GM21786 (cell line): ENCODE measurements around the gene RPS15.

Source experiments
- ATAC-seq: cut with Tn5 transposase; IDR thresholded peaks from one replicate; pipeline ENCODE4 v1.9.1; 2021; ENCODE audit not compliant: unreplicated experiment

Gene RPS15

GRCh38 chr19:1438035-1438932, at the start of gene RPS15:
RPS15 (plus strand) TSS chr19:1438396; CDS start chr19:1438426, 30 bp downstream.
- peak; percentile 75 for ATAC-seq

- ATAC-seq: no peak
These were observed 49.6 kb upstream of the RPS15 start for GRCh38 chr19:1388637-1389026.

- ATAC-seq: no peak
These were observed 48.9 kb upstream of the RPS15 start for GRCh38 chr19:1389033-1389940.

- ATAC-seq: no peak
These were observed 47.2 kb upstream of the RPS15 start for GRCh38 chr19:1390890-1391423.

- no peak for ATAC-seq
These were observed 45.8 kb upstream of the RPS15 start for GRCh38 chr19:1392407-1392806.

GRCh38 chr19:1392939-1393530, 45.2 kb upstream of the RPS15 start:
- ATAC-seq: no peak

GRCh38 chr19:1393841-1394240, 44.4 kb upstream of the RPS15 start:
- ATAC-seq: no peak

GRCh38 chr19:1394252-1395193, 43.7 kb upstream of the RPS15 start:
- ATAC-seq: no peak

- ATAC-seq: no peak
These were observed 42.8 kb upstream of the RPS15 start for GRCh38 chr19:1395194-1396018.

- no peak for ATAC-seq
These were observed 42.0 kb upstream of the RPS15 start for GRCh38 chr19:1396019-1396767.

GRCh38 chr19:1396768-1397679, 41.2 kb upstream of the RPS15 start:
- no peak for ATAC-seq

- no peak for ATAC-seq
These were observed 40.4 kb upstream of the RPS15 start for GRCh38 chr19:1397838-1398237.

- ATAC-seq: no peak
These were observed 39.1 kb upstream of the RPS15 start for GRCh38 chr19:1399079-1399478.

- no peak for ATAC-seq
These were observed 38.5 kb upstream of the RPS15 start for GRCh38 chr19:1399745-1400144.

GRCh38 chr19:1400281-1401137, 37.7 kb upstream of the RPS15 start:
- no peak for ATAC-seq

- ATAC-seq: no peak
These were observed 36.9 kb upstream of the RPS15 start, which contains the start of gene GAMT for GRCh38 chr19:1401138-1401888. GAMT (minus strand) TSS chr19:1401542; CDS start chr19:1401476, 66 bp downstream.
